Astrocyte of the cerebellum (primary cell): Measurements from ENCODE around the gene KSR2.

Source experiments
- DNase-seq: peaks from one replicate; pipeline ENCODE4 v3.0.0-alpha.2; 2011; ENCODE audit warnings: low read depth
- H3K4me3 ChIP-seq: 2 replicates; pipeline ENCODE4 v1.5.1; 2011; ENCODE audit warnings: mild to moderate bottlenecking, low read depth, low read length, moderate library complexity
- CTCF ChIP-seq: IDR thresholded peaks from 2 replicates; pipeline ENCODE4 v1.5.1; 2012; ENCODE audit warnings: low read length, low read depth, moderate library complexity, mild to moderate bottlenecking; ENCODE audit errors: missing control alignments
- in situ Hi-C: cut with HindIII; loops from 2 replicates; pipeline ENCODE4 v1.10.0; 2017; ENCODE audit warnings: low sequenced_read_pairs

The KSR2 gene

GRCh38 chr12:117985182-117985581 is 16.4 kb upstream of the KSR2 start:
- in situ Hi-C loops = no loop called here
- TF ChIP-seq CTCF = no peak
- H3K4me3 ChIP-seq = no peak overlapping the region
- DNase-seq = no peak

- no peak for TF ChIP-seq CTCF
- in situ Hi-C loops = no loop called here
- H3K4me3 ChIP-seq = no peak overlapping the region
- no peak for DNase-seq
These were observed 12.5 kb upstream of the KSR2 start for GRCh38 chr12:117981267-117981666.

- in situ Hi-C loops = no loop called here
- no peak overlapping the region for H3K4me3 ChIP-seq
- no peak for DNase-seq
- no peak for TF ChIP-seq CTCF
These were observed 11.8 kb upstream of the KSR2 start for GRCh38 chr12:117980616-117981015.

GRCh38 chr12:117977373-117977772 is 8.6 kb upstream of the KSR2 start:
- in situ Hi-C loops = no loop called here
- DNase-seq = no peak
- H3K4me3 ChIP-seq = no peak overlapping the region
- TF ChIP-seq CTCF = no peak

GRCh38 chr12:117975006-117975405 is 6.2 kb upstream of the KSR2 start:
- DNase-seq = no peak
- no peak for TF ChIP-seq CTCF
- in situ Hi-C loops = no loop called here
- no peak overlapping the region for H3K4me3 ChIP-seq

- DNase-seq = no peak
- H3K4me3 ChIP-seq = no peak overlapping the region
- in situ Hi-C loops = no loop called here
- TF ChIP-seq CTCF = no peak
These were observed 3.5 kb upstream of the KSR2 start for GRCh38 chr12:117972301-117972700.

- TF ChIP-seq CTCF = no peak
- no peak overlapping the region for H3K4me3 ChIP-seq
- DNase-seq = no peak
- in situ Hi-C loops = no loop called here
These were observed 1.5 kb upstream of the KSR2 start for GRCh38 chr12:117970334-117970733.
